SK-N-SH (cell line): ENCODE data around the gene NTHL1. TPM values are rescaled to one million over a fixed set of nuclear protein-coding genes. Genes with fewer than 3 reads are reported as not detected.
"Not testable (repeated sequence)": the region's sequence is repeated elsewhere in the genome, so short reads cannot be mapped to it uniquely, and the experiment has no call there.

Experiments
- CTCF ChIA-PET: fragments of 300-600, 350-600 bp; formaldehyde crosslinking; extraction: SDS; loops from one replicate; lab custom pipeline; 2021; lab: Yijun Ruan, JAX
- POLR2A ChIA-PET: fragments of 350-600 bp; sonication (Branson Sonifier 250); formaldehyde crosslinking; extraction: SDS; loops from one replicate; lab custom pipeline; 2020; ENCODE audit warnings: antibody characterized with exemption, inconsistent platforms; lab: Yijun Ruan, JAX
- DNase-seq: peaks from one replicate; pipeline ENCODE4 v3.0.0; 2012
- H2AFZ ChIP-seq: fragments of 200-600 bp; sonication (generic); 2 replicates; pipeline ENCODE4 v1.8.1; 2016; ENCODE audit warnings: antibody characterized with exemption, mild to moderate bottlenecking, low read depth
- H3F3A ChIP-seq: fragments of 200-600 bp; sonication (generic); replicated peaks from 2 replicates; pipeline ENCODE3; 2016; ENCODE audit warnings: antibody characterized with exemption, mild to moderate bottlenecking; ENCODE audit not compliant: insufficient read depth
- H3K27ac ChIP-seq, 2 experiments: fragments of 200-500 bp in 1 of 2; fragments of 200-600 bp in 1 of 2; sonication (Bioruptor generic) in 1 of 2; sonication (generic), shearing (Covaris generic) in 1 of 2; 2 replicates each; pipeline versions ENCODE4 v1.5.1 to v1.6.1; 2014 to 2016; ENCODE audit warnings: low read depth in 2 of 2, inconsistent platforms in 1 of 2, low read length in 1 of 2, mild to moderate bottlenecking in 1 of 2, mixed read lengths in 1 of 2
- H3K27me3 ChIP-seq: fragments of 200-600 bp; sonication (generic), shearing (Covaris generic); 2 replicates; pipeline ENCODE4 v1.6.1; 2016; ENCODE audit warnings: mixed run types; ENCODE audit not compliant: insufficient read depth
- H3K36me3 ChIP-seq, 2 experiments: fragments of 200-500 bp in 1 of 2; fragments of 200-600 bp in 1 of 2; sonication (Bioruptor generic) in 1 of 2; sonication (generic) in 1 of 2; replicated peaks in 1 of 2; 2 replicates each; pipeline versions ENCODE3 to v1.5.1; 2014 to 2016; ENCODE audit warnings: low read length in 1 of 2, mild to moderate bottlenecking in 1 of 2; ENCODE audit not compliant: insufficient read depth in 2 of 2, control insufficient read depth in 1 of 2
- H3K4me1 ChIP-seq, 2 experiments: fragments of 200-500 bp in 1 of 2; fragments of 200-600 bp in 1 of 2; sonication (Bioruptor generic) in 1 of 2; sonication (generic), shearing (Covaris generic) in 1 of 2; 2 replicates each; pipeline versions ENCODE4 v1.5.1 to v1.6.1; 2014 to 2016; ENCODE audit warnings: low read depth in 1 of 2, low read length in 1 of 2, mixed run types in 1 of 2; ENCODE audit not compliant: insufficient read depth in 2 of 2, control insufficient read depth in 1 of 2
- H3K4me2 ChIP-seq: fragments of 200-600 bp; sonication (generic), shearing (Covaris generic); 2 replicates; pipeline ENCODE4 v1.6.1; 2017; ENCODE audit warnings: mixed run types
- H3K4me3 ChIP-seq, 2 experiments: fragments of 200-500 bp in 1 of 2; fragments of 200-600 bp in 1 of 2; sonication (Bioruptor generic) in 1 of 2; sonication (generic), shearing (Covaris generic) in 1 of 2; 2 replicates each; pipeline versions ENCODE4 v1.5.1 to v1.8.1; 2014 to 2016; ENCODE audit warnings: low read depth in 2 of 2, inconsistent platforms in 1 of 2, low read length in 1 of 2, mild to moderate bottlenecking in 1 of 2, mixed read lengths in 1 of 2, moderate library complexity in 1 of 2
- H3K79me2 ChIP-seq: fragments of 200-600 bp; sonication (generic); 2 replicates; pipeline ENCODE4 v1.8.1; 2017; ENCODE audit warnings: mild to moderate bottlenecking; ENCODE audit not compliant: insufficient read depth
- H3K9ac ChIP-seq: fragments of 200-600 bp; sonication (generic); 2 replicates; pipeline ENCODE4 v1.6.1; 2017; ENCODE audit warnings: mixed run types
- H3K9me2 ChIP-seq: fragments of 200-600 bp; sonication (generic); 2 replicates; pipeline ENCODE4 v1.6.1; 2017; ENCODE audit warnings: mixed run types
- H3K9me3 ChIP-seq: fragments of 200-600 bp; sonication (generic); 2 replicates; pipeline ENCODE4 v1.6.1; 2017; ENCODE audit warnings: mixed run types, mild to moderate bottlenecking, moderate library complexity
- H4K20me1 ChIP-seq: fragments of 200-600 bp; sonication (generic); 2 replicates; pipeline ENCODE4 v1.6.1; 2017; ENCODE audit warnings: mild to moderate bottlenecking, mixed run types; ENCODE audit not compliant: insufficient read depth
- EP300 ChIP-seq, 2 experiments: IDR thresholded peaks; 2 replicates each; pipeline versions ENCODE4 v1.4.0 to v1.6.1; 2012; ENCODE audit warnings: borderline replicate concordance in 1 of 2, low read depth in 1 of 2, low read length in 1 of 2
- EZH2phosphoT487 ChIP-seq: fragments of 200-600 bp; sonication (generic); IDR thresholded peaks from 2 replicates; pipeline ENCODE4 v1.6.1; 2017; ENCODE audit warnings: low read depth, mixed run types, mild to moderate bottlenecking, antibody characterized with exemption, moderate library complexity, borderline replicate concordance
- FOSL2 ChIP-seq: IDR thresholded peaks from 2 replicates; pipeline ENCODE4 v1.4.0; 2012; ENCODE audit warnings: low read depth, mild to moderate bottlenecking, moderate library complexity, borderline replicate concordance
- FOXM1 ChIP-seq: IDR thresholded peaks from 2 replicates; pipeline ENCODE4 v1.4.0; 2012; ENCODE audit warnings: low read depth, mild to moderate bottlenecking
- GATA2 ChIP-seq: sonication (generic); formaldehyde crosslinking; IDR thresholded peaks from 2 replicates; pipeline ENCODE4 v1.5.0; 2020; ENCODE audit warnings: mild to moderate bottlenecking, missing genetic modification reagents
- JUND ChIP-seq: IDR thresholded peaks from 2 replicates; pipeline ENCODE4 v1.4.0; 2012
- SMC3 ChIP-seq: IDR thresholded peaks from 2 replicates; pipeline ENCODE4 v1.6.1; 2012; ENCODE audit warnings: low read depth, low read length, improper control_type of control experiment
- TCF12 ChIP-seq: IDR thresholded peaks from 2 replicates; pipeline ENCODE4 v1.4.0; 2012
- YY1 ChIP-seq: IDR thresholded peaks from 2 replicates; pipeline ENCODE4 v1.4.0; 2012; ENCODE audit warnings: low read depth, mild to moderate bottlenecking
- WGBS: methylation state at CpG from one replicate; pipeline ENCODE4 v1.1.6; 2017; ENCODE audit warnings: low lambda C conversion rate; 5-methylcytosine and 5-hydroxymethylcytosine counted together
- polyA plus RNA-seq, 3 experiments: library from polyadenylated mRNA; depleted of rRNA; stranded (reverse); fragments of >200 nt; gene quantifications; 2 replicates each; pipeline ENCODE4 v1.2.3, GENCODE V29; 2012
- TF ChIP-seq, protein P1 (sequence below): IDR thresholded peaks from 2 replicates; pipeline ENCODE4 v1.6.1; 2012; ENCODE audit warnings: mild to moderate bottlenecking, low read depth, low read length, moderate library complexity

NTHL1 gene
- polyA plus RNA-seq, 1 of the 3 experiments (the other 2 are of a cell fraction): 77.3 TPM

DNA sequence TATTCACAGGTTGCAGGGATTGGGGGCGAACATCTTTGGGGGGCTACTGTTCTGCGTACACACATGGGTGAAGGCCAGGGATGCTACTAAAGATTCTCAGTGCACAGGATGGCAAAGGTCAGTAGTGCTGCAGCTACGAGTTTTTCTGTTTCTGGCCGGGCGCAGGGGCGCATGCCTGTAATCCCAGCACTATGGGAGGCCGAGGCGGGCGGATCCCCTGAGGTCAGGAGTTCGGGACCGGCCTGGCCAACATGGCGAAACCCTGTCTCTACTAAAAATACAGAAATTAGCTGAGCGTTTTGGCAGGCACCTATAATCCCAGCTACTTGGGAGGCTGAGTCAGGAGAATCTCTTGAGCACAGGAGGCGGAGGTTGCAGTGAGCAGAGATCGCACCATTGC is 34.1 kb downstream of the NTHL1 start:
- Histone ChIP-seq H3K4me1 (peaks cover 0 to 11% of the 10 kb centered on the region in 2 experiments; a peak in 2 of 4 replicates), H3K79me2 (peaks cover 20% of the 10 kb centered on the region), H4K20me1 (peaks cover 7% of the 10 kb centered on the region), H3K27ac (no peak overlapping the region), H3K4me2 (no peak overlapping the region), H3K9me3 (no peaks in the 10 kb centered on the region), H3K4me3 (no peak overlapping the region), H3K36me3 (no peaks in the 10 kb centered on the region), H2AFZ (no peak overlapping the region), H3K9me2 (no peaks in the 10 kb centered on the region), H3K9ac (no peak overlapping the region), H3K27me3 (no peaks in the 10 kb centered on the region), H3F3A (peaks cover 6% of the 10 kb centered on the region)
- WGBS: 94% methylated on average over 15 of the region's 15 CpGs
- ChIA-PET POLR2A (interaction anchor here (0.8 kb wide), 1 partner anchor 49 kb away, joined by 3 read pairs; the partner anchor contains the start of gene RPS2), CTCF (interaction anchor here (1.1 to 2.4 kb wide), 7 partner anchors 9 to 139 kb away, joined by 3 to 13 read pairs (median 5); no protein-coding TSS in a partner anchor)
- DNase-seq: no peak
- TF ChIP-seq EZH2phosphoT487: no peak
- TF ChIP-seq FOSL2: no peak
- no peak for TF ChIP-seq FOXM1
- TF ChIP-seq GATA2 (CRISPR knock-in tag): no peak
- TF ChIP-seq EP300 (IDR thresholded peaks at IDR 0.05; ENCODE audit: borderline replicate concordance in 1 of 2, low read depth in 1 of 2, low read length in 1 of 2): no peak
- TF ChIP-seq TCF12: no peak
- TF ChIP-seq JUND: no peak
- TF ChIP-seq SMC3: no peak
- no peak for TF ChIP-seq YY1
- TF ChIP-seq, protein P1, sequence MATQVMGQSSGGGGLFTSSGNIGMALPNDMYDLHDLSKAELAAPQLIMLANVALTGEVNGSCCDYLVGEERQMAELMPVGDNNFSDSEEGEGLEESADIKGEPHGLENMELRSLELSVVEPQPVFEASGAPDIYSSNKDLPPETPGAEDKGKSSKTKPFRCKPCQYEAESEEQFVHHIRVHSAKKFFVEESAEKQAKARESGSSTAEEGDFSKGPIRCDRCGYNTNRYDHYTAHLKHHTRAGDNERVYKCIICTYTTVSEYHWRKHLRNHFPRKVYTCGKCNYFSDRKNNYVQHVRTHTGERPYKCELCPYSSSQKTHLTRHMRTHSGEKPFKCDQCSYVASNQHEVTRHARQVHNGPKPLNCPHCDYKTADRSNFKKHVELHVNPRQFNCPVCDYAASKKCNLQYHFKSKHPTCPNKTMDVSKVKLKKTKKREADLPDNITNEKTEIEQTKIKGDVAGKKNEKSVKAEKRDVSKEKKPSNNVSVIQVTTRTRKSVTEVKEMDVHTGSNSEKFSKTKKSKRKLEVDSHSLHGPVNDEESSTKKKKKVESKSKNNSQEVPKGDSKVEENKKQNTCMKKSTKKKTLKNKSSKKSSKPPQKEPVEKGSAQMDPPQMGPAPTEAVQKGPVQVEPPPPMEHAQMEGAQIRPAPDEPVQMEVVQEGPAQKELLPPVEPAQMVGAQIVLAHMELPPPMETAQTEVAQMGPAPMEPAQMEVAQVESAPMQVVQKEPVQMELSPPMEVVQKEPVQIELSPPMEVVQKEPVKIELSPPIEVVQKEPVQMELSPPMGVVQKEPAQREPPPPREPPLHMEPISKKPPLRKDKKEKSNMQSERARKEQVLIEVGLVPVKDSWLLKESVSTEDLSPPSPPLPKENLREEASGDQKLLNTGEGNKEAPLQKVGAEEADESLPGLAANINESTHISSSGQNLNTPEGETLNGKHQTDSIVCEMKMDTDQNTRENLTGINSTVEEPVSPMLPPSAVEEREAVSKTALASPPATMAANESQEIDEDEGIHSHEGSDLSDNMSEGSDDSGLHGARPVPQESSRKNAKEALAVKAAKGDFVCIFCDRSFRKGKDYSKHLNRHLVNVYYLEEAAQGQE: no peak

DNA sequence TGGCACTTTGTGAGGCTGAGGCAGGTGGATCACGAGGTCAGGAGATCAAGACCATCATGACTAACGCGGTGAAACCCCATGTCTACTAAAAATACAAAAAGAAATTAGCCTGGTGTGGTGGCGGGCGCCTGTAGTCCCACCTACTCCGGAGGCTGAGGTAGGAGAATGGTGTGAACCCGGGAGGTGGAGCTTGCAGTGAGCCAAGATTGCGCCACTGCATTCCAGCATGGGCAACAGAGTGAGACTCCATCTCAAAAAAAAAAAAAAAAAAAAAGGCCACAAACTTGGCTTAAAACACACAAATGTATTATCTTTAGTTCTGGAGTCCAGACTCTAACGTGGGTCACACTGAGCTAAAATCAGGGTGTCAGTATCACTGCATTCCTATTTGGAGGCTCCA is 35.9 kb downstream of the NTHL1 start:
- not testable (repeated sequence) for H3K9me2 ChIP-seq, H3F3A ChIP-seq, H3K9me3 ChIP-seq, DNase-seq, H2AFZ ChIP-seq, H3K4me3 ChIP-seq, H3K9ac ChIP-seq, H3K36me3 ChIP-seq, H3K4me2 ChIP-seq, H3K27me3 ChIP-seq, H3K27ac ChIP-seq
- peaks cover 12 to 28% of the 10 kb centered on the region in 2 experiments; a peak in 3 of 4 replicates for H3K4me1 ChIP-seq
- ChIA-PET POLR2A (interaction anchor here (1.0 to 1.1 kb wide), 2 partner anchors 142 to 144 kb away, joined by 3 to 4 read pairs; partner anchors contain the start of gene TRAF7), CTCF (interaction anchor here (1.0 to 2.4 kb wide), 3 partner anchors 8 to 11 kb away, joined by 5 to 13 read pairs (median 11); partner anchors contain the start of gene NPW)
- 89% methylated on average over 9 of the region's 9 CpGs for WGBS
- peaks cover 25% of the 10 kb centered on the region for H4K20me1 ChIP-seq
- peaks cover 38% of the 10 kb centered on the region for H3K79me2 ChIP-seq
